Dermis blood vessel endothelial cell (primary cell): ENCODE results near the gene NKAIN1. TPM values are rescaled to one million over a fixed set of nuclear protein-coding genes. Genes with fewer than 3 reads are reported as not detected.
"Not testable (repeated sequence)": the region's sequence is repeated elsewhere in the genome, so short reads cannot be mapped to it uniquely, and the experiment has no call there.

ENCODE experiments used
- DNase-seq: peaks from one replicate; pipeline ENCODE4 v3.0.0; 2010
- total RNA-seq: library from RNA; depleted of rRNA; stranded (reverse); fragments of >200 nt; gene quantifications from 2 replicates; pipeline ENCODE4 v1.2.3, GENCODE V29; 2014

Gene NKAIN1
- total RNA-seq, 1 donor from 2014 or later, result not detected

DNA sequence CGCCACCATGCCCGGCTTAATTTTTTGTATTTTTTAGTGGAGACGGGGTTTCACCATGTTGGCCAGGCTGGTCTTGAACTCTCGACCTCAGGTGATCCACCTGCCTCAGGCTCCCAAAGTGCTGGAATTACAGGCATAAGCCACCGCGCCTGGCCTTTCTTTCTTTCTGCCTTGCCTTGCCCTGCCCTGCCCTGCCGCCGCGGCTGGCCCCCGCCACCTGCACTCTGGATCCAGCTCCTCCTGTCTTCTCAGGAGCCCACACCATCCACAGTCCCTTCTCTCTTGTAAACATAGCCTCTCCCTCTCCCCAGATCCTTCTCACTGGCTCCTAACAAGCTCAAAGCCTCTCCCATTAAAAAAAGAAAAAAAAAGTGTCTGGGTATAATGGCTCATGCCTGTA lies 44.4 kb downstream of the NKAIN1 start:
- not testable (repeated sequence) for DNase-seq

DNA sequence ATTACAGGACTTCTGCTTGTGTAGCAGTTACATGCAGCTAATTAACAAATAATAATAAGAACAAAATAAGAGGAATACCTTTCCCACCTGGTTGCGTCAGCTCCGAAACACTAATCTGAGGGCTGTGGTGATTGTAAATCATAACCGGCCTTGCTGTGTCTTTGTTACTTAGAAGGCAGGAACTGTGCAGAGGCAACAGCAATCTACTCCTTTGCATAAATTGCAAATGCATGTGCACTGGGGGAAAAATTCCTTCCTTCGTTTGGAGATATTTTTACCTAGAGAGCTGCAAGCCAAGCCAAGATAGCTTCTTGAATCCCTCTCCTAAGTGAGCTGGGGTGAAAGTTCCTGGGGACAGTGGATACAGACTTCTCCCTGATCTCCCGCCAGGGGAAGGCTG lies 46.0 kb downstream of the NKAIN1 start:
- DNase-seq, result no peak

DNA sequence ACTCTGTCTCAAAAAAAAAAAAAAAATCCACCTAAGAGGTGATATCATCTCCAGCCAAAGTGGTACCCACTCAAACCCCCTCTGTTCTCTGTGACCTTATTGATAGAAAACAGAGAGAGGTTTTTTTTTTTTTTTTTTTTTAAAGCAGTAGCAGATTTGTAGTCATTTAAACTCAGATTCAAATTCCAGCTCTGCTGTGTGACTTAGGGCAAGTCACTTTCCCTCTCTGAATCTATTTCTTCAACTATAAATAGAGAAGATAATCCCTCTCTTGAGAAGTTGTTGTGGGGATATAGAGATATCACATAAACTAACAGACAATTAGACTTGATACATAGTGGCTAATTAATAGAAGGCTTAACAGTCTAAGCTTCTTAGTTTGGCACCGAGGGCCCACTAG lies 48.4 kb downstream of the NKAIN1 start:
- DNase-seq, result no peak

DNA sequence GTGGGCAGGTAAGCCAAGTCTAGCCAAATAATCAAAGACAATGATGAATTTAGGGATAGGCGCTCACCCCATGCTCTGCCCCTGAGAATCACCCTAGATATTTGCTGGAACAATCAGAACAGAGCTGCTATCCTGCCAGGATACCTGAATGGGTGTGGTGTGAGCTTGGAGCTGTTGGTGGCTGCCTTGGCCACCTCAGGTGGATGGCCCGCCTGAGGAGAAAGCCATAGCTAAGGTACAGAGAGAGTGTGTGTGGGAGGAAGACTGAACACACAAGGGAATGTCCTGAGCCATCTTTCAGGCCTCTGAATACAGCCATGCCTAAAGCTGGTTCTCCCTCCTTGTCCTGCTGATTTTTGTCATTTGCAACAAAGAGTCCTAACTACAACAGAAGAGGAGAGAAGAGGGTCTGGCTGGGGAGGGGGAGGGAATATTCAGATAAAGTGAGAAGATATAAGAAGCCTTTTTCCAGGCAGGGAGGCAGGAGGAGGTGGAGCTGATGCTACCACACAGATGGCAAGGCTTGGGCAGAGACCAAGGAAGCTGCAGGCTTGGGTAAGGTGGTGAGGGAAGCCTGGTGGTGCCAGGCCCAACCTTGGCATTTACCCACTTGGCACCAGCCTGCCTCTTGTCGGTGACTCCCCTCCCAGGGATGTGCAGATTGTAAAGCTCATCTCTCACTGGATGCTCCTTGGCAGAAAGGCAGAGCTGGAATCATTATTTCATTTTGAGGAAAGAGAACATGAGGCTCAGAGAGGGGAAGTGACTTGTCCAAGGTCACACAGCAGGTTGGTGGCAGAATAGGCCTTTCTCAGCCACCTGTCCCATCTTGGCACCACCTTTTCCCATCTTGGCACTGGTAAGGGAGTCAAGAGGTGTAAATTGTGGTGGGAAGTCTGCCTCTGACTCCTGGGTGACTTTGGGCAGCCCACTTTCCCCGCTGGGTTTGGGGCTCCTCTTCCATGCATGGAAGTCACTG lies 49.7 kb downstream of the NKAIN1 start:
- no peak for DNase-seq

DNA sequence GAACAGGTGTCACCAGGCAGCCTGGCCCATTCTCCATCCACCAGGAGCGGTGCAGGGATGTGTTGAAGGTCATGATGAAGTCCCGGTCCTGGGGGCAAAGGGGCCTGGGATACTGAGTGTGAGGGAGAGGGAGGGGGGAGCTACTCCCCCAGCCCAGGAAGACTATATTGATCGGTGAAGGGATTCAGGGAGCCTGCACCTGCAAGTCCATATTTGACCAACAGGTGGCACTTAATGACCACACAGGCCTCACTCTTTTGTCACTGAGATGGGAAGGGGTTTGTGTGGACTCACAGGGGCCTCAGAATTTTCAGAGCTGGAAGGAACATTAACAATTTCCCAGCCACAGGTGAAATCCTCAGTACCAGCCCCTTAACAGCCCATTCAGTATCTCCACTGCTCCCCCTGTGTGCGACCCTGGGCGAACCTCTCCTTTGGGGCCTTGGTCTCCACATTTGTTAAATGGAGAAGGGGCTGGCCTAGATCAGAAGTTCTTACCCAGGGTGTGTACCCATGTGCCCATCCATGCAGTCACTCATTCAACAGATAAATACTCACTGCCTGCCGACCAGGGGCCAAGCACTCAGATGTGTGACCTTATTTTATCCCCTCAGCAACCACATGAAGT lies 55.6 kb downstream of the NKAIN1 start:
- DNase-seq, result peak; percentile 73

DNA sequence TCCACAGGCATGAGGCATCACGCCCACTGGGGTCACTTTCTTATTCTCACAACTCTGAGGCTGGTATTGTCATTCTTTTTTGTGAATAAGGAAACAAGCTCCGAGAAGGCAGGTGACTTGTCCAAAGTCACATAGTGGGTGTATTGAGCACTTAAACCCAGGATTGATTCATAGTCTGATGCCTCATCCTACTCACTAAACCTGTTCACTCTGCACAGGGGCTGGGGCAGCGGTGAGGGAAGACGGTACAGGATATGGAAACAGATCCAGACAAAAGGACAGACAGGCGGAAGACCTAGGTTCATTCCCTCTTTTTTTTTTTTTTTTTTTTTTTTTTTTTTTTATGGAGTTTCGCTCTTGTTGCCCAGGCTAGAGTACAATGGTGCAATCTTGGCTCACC lies 56.6 kb downstream of the NKAIN1 start:
- DNase-seq, result no peak

DNA sequence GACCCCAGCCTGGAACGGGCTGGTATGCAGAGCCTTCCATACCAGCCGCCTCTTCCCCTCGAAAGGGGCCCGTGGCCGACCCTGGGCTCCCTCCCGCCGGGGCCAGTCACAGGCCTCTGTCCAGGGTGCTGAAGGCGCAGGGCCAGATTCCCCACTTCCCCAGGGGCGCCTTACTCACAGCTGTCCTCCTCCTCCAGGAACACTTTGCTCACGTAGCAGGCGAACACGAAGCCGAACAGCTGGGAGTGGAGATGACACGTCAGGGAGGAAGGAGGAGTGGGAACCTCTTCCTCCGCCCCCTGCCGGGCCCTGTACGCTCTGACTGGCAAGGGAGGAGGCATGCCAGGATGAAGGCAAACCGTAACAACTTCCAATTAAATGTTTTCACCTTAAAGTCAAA lies 57.3 kb downstream of the NKAIN1 start:
- DNase-seq, result peak; percentile 82

DNA sequence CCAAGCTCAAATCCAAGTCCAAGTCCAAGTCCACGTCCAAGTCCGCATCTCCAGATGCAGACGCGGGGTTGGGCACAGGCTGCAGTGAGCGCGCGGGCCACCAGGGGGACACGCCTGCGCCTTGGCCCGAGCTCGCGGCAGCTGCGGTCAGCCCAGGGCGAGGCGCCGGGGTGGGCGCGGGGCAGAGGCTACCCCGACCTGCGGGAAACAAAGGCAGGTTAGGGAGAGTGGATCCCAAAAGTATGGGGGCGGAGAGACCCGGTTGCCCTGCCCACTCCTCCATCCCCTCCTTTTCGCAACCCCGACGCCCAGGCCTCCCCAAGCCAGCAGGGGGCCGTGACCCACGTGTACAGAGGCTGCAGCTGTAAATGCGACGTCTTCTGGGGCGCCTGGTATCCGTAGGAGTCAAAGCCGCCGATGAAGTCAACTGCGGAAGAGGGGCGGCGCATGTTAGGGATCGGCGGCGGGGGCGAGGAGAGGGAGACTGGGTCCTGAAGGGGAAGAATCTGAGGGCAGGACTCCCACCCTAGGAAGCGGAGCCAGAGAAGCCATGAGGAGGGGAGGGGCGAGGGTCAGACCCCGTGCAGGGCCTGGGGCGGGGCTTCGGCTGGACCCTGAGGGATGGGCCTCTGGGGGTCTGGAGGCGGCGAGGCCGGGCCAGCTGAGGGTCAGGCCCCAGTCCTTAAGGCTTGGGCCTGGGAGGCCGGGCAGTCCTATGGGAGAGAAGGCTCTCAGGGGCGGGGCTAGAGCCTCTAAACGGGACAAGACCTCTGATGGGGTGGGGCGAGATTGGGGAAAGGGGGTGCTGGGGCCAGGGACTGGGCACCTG lies 58.0 kb downstream of the NKAIN1 start:
- peak; percentile 71 for DNase-seq

DNA sequence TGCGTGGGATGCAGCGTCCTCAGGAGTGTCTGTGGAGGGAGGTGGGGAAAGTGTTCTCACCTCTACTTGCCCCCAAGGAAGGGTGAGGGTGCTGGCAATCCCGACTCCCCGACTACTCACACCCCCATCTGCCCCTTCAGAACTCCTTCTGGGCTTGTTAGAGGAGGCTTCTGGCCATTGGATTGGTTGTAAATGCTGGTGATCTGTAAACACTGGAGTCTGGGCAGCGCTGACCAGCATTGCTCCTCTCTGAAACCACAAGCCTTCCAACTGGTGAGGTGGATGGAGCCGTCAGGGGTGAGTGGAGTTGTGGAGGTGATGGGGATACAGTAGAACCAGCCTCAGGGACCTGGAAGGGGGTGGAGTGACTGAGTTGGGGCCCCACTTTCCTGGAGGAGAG lies 59.3 kb downstream of the NKAIN1 start:
- no peak for DNase-seq

DNA sequence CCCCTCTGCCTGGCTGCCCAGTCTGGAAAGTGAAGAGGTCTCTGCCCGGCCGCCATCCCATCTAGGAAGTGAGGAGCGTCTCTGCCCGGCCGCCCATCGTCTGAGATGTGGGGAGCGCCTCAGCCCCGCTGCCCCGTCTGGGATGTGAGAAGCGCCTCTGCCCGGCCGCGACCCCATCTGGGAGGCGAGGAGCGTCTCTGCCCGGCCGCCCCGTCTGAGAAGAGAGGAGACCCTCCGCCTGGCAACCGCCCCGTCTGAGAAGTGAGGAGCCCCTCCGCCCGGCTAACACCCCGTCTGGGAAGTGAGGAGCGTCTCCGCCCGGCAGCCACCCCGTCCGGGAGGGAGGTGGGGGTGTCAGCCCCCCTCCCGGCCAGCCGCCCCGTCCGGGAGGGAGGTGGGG lies 63.4 kb downstream of the NKAIN1 start:
- not testable (repeated sequence) for DNase-seq

DNA sequence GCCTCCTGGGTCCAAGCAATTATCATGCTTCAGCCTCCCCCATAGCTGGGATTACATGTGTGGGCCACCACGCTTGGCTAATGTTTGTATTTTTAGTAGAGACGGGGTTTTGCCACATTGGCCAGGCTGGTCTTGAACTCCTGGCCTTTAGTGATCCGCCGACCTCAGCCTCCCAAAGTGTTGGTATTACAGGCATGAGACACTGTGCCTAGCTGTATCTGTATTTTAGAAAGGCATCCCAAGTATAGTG lies 69.3 kb downstream of the NKAIN1 start:
- DNase-seq, result no peak

DNA sequence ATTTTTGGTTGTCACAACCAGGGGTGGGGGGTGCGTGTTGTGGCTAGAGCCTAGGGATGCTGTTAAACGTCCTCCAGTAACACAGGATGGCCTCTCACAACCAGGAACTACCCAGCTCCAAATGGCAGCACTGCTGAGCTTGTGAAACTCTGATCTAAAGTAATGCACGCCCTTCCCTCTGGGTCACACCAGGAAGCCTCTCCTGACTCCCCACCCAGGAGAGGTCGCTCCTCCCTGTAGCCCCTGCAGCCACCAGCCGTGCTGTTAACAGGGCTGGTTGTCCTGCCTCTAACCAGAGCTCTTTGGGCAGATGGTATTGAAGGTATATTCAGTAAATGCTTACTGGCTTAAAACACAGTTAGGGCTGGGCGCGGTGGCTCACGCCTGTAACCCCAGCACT lies 73.2 kb downstream of the NKAIN1 start:
- no peak for DNase-seq

DNA sequence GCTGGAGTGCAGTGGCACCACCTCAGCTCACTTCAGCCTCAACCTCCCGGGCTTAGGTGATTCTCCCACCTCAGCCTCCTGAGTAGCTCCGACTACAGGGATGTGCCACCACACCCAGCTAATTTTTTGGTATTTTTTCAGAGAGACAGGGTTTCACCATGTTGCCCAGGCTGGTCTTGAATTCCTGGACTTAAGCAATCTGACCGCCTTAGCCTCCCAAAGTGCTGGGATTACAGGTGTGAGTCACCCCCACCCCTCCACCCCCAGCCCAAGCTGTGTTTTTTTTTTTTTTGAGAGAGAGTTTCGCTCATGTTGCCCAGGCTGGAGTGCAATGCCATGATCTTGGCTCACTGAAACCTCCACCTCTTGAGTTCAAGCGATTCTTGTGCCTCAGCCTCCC lies 75.4 kb downstream of the NKAIN1 start:
- no peak for DNase-seq

DNA sequence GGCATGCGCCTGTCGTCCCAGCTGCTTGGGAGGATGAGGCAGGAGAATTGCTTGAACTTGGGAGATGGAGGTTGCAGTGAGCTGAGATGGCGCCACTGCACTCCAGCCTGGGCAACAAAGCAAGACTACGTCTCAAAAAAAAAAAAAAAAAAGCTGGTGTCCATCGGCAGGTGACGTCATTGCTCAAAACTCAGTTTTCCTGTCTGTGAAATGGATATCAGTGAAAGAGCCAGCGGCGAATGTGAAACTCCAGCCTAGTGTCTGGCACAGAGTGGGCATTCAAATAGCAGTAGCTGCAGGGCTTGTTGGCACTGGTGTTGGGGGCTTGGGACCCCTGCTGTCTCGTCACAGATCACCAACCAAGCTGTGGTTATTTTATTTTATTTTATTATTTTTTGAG lies 75.8 kb downstream of the NKAIN1 start:
- no peak for DNase-seq

DNA sequence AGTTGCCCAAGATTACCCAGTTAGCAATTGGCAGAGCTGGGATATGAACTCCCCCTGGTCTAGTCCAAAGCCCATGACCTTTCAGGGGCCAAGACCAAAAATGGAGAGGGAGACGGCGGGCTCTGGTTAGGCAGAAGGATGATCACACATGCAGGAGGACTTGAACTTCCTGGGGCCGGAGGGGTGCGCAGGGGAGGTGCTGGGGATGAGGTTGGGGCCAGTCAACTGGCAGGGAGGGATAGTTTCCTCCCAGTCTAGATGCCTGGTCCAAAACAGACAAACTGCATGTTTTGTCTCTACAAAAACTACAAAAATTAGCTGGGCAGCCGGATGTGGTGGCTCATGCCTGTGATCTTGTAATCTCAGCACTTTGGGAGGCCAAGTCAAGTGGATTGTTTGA lies 78.1 kb downstream of the NKAIN1 start:
- DNase-seq, result no peak

DNA sequence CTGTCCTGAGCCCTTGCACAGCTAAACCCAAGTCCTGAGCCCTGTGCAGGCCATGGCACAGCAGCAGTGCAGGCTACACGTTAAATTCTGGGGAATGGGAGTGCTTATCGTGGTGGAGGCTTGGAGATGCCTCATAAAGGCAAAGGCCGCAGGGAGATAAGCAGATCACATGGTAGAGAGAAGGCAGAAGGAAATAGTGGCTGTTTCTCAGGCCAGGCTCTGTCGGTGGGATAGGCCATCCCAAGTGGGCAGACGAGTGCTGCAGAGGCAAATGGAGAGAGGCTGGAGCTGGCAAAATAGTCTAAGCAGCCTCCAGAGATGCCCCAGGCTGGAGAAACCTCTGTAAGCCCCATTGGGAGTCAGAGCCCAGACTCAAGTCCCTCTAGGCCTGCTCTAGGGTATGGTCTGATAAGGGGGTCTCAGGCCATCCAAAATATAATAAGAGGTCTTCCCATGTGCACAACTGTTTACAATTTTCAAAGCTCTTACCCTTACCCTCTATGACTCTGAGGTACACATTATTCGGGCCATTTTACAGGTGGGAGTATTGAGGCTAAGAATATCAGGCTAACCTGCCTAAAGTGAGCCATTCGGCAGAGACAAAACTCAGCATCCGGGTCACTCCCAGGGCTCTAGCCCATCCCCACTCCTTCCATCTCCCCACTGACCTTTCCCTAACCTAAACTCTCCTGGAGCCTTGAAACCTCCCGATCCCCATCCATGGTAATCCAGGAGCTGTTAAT lies 79.6 kb downstream of the NKAIN1 start:
- DNase-seq, result no peak

DNA sequence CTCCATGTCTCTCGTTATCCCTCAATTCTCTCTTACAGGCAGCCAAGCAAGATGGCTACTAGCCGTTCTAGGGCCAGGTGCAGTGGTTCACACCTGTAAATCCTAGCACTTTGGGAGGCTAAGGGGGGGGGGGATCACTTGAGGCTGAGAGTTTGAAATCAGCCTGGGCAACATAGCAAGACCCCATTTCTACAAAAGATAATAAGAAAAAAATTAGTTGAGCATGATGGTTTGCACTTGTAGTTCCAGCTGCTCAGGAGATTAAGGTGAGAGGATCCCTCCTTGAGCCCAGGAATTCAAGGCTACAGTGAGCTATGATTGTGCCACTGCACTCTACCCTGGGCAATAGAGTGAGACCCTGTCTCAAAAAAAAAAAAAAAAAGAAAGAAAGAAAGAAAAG lies 80.4 kb downstream of the NKAIN1 start:
- DNase-seq, result no peak

DNA sequence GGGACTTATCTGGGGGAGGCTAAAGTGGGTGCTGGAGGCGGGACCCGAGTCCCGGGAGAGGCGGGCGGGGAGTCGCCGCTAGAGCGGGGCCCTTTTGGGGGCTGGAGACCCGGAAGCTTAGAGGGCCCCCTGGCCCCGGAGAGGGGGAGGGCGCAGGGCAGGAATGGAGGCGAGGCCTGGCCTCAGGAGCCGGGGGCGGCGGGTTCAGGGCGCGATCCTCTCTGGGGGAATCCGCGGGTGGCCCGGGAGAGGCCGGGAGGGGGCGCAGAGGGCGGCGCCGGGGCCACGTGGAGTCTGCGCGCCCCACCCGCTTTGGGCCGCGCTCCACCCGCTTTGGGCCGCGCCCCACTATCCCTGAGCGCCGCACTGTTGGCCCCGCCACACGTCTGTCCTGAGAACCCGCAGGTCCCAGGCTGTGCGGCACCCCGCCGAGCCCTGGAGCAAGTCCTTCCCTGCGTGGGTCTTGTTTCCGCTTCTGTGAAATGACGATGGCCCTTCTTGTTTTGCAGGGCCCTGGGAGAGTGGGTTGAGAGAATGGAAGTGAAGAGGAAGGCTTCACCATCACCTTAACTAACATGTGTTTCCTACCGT lies 84.4 kb downstream of the NKAIN1 start:
- DNase-seq, result peak; percentile 53

DNA sequence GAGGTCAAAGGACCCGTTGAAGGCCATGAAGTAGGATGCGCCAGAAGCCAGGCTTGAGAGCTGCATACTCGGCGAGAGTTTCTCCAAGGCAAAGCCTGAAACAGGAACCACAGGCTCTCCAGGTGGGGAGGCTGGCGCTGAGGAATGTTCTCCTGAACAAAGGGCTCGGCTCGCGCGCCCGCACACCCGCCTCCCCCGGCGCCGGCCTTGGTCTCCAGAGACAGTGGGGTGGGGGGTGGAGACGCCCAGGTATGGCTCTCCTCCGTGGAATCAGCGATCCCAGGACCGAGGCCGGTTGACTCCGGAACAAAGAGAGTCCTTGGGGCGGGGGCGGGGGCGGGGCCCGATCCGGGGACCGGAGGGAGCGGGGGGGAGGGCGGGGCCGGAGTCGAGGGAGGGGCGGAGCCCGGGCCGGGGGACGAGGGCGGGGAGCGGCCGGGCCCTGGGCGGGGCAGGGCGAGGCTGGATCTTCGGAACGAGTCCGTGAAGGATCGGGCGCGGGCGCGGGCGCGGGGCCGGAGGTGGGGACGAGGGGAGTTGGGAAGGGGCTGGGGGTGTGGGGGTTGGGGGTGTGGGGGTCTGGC lies 85.0 kb downstream of the NKAIN1 start:
- DNase-seq, result peak; percentile 70

DNA sequence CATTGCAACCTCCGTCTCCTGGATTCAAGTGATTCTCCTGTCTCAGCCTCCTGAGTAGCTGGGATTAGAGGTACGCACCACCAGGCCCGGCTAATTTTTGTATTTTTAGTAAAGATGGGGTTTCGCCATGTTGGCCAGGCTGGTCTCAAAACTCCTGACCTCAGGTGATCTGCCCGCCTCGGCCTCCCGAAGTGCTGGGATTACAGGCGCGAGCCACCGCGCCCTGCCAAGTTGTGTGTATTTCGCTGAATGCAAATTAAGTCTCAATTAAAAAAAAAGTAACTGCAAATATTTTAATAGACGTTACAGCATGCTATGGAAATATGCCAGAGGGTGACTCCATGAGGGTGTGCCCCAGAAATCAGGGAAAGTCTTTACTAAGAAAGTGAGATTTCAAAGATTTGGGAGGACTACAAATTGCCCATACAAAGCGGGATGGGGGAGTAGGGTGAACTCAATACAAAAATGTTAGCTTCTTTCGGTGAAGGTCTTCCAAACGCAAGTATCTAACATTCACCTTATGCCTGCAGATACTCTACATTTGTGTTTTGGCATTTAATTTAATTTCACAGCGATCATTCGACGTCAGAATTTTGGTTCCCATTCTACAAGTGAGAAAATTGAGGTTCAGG lies 85.6 kb downstream of the NKAIN1 start:
- no peak for DNase-seq

DNA sequence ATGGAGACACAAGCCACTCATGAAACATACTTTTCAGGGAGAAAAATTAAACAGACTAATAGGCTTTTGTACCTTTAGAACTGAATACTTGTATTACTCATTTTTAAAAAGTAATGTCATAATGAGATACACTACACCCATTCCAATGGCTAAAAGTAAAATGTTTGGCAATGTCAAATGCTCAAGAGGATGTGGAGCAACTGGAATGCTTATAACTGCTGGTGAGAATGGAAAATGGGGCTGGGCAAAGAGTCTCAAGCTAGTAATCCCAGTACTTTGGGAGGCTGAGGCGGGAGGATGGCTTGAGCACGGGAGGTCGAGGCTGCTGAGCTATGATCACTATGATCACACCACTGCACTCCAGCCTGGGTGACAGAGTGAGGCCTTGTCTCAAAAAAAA lies 86.3 kb downstream of the NKAIN1 start:
- DNase-seq, result no peak
